NOMO-1 treated with dmso at 0.1 percent for 144 hours (cell line): ENCODE data around the gene ERCC4.
"Not testable (repeated sequence)": the region's sequence is repeated elsewhere in the genome, so short reads cannot be mapped to it uniquely, and the experiment has no call there.

ENCODE experiments used
- DNase-seq: peaks from one replicate; lab custom pipeline; 2025; ENCODE audit not compliant: unreplicated experiment; lab: John Stamatoyannopoulos, UW

Gene ERCC4

DNA sequence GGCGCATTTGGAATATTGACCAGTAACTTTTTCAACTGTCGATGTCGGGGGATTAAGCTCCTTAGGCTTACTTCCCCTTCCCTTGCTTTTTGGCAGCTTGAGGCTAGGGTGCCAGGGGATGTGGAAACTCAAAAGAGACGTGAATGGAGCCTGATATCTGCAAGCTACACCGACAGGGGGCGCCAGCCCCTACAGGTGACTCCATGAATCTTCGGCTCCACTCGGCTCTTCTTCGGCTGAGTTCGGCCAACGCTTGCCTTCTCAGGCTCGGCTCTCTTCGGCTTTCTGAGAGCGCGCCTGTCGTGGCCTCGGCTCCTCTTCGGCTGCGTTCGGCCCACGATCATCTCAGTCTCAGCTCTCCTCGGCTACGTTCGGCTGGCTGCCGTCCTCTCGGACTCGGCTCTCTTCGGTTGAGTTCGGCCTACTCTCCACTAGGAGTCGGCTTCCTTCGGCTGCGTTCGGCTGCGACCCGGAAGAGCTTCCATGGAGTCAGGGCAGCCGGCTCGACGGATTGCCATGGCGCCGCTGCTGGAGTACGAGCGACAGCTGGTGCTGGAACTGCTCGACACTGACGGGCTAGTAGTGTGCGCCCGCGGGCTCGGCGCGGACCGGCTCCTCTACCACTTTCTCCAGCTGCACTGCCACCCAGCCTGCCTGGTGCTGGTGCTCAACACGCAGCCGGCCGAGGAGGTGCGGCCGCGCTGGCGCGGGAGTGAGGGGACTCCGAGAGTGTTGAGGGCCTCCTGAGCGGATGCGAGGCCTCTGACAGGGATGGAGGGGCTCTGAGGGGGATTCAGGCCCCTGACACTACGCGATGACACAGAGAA is at the start of gene ERCC4:
Gene ERCC4 (plus strand): TSS at position 472 of the 827 bp plus-strand sequence. CDS start 12 bp downstream, at position 484.
- peak; percentile 98 for DNase-seq

DNA sequence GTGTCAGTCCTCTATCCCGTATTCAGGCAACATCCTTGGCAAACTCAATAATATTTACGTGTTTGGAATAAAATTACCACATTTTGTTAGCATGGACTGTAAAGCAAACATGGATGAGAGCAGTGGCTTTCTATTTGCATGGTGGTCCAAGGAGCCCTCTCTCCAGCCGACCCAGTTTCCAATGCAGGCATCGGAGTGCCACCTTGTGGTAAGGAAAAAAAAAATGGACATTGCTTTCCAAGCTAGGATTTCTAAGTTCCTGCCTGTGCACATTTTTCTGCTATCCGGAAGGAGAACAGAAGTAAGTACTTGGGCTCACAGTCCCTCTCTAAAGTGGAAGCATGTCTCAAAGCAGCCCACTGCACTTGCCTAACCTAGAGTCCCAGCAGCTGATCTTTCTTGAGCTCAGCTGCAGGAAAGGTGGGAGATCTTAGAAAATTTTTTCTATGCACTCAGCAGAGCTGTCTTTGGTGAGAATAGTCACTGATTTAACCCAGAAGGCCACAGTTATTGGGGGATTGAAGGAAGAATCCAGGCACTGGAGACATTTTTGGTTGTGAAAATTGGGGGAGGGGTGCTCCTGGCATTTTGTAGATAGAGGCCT is 46.0 kb upstream of the ERCC4 start:
- DNase-seq = no peak

DNA sequence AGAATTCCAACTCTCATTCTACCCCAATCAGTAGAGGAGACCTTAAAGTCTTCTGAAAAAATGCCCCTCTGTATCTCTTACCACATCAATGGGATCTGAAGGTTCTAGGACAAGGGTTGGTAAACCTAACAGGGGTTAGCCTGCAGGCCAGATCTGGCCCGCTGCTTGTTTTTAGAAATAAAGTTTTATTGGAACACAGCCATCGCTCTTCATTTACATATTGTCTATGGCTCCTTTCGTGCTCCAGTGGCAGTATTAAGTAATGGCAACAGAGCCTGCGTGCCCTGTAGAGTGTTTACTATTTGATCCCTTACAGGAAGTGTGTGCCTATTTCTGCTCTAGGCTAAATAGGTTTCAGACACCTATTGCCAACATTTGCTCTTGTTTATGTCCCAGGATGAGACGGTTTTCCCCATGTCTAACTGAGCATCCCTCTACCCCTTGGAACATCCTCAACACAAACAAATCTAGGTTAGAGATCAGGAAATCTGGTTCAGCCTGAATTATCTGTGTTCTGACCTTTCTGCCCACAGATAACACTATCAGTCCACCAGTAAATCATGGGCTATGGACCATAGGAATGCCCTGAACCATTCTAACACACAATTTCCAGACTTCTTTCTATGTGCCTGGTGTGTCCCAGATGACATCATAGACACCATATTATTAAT is 44.2 kb upstream of the ERCC4 start:
- no peak for DNase-seq

DNA sequence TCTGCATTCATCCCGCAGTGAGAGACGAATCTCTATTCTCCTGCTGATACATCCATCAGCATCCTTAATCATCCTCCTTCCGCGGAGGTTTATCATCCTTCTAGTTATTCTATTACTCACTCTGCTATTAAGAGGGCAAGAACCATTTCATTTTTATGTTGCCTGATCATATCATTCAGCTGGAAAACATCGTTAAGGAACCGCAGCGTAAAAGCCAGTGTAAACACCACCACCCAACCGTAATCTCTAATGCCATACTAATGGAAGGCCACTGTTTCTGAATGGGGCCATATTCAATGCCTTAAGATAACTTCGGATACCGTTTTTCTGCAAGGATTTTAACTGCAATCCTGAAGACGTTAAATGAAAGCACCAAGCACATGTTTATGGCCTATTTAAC is 36.7 kb upstream of the ERCC4 start:
- DNase-seq = no peak

DNA sequence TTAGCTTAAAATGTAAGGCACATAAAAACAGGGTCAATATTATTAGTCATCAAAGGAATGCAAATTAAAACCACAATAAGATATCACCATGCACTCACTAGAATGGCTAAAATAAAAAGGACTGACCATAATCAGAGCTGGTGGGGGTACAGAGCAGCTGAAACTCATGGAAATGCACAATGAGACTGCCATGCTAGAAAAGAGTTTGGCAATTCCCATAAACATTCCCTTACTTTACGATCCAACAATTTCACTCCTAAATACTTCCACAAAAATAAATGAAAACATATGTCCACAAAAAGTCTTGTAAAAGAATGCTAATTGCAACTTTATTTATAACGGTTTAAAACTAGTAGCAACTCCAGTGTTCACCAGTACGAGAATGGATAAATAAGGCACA is 36.1 kb upstream of the ERCC4 start:
- no peak for DNase-seq

DNA sequence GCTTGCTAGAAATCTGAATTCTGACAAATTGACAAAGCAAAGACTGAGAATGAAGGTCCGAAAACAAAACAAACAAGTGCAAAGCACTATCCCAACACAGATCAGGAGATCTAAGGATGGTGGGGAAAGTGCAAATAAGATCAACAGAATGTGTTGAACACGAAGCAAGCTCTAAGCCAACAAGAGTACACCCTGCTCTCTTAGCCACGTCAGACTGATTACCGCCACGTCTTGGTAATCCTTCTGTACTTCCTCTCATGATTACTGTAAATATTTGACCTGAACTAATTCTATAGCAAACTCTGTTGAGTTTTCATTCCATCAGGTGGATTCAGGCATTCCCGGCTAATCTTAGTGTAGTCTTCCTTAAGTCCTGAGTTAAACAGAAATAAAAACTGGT is 34.3 kb upstream of the ERCC4 start:
- DNase-seq = no peak

DNA sequence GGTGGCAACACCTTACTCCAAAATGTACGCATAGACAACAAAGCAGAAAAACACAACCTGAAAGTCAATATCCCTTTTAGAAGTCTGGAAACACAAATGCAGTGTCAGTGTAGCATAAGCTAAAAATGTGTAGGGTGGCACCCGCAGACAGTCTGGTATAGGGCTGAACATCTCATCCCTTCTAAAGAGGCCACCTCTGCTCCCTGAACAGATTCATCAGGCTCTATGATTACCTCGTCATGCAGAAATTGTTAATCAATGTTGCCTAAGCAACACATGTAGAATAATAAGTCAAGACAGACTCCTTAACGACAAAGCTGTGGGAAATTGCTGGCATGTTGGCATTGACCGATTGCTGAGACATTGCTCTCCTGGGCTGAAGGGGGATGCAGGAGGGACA is 33.3 kb upstream of the ERCC4 start:
- no peak for DNase-seq

DNA sequence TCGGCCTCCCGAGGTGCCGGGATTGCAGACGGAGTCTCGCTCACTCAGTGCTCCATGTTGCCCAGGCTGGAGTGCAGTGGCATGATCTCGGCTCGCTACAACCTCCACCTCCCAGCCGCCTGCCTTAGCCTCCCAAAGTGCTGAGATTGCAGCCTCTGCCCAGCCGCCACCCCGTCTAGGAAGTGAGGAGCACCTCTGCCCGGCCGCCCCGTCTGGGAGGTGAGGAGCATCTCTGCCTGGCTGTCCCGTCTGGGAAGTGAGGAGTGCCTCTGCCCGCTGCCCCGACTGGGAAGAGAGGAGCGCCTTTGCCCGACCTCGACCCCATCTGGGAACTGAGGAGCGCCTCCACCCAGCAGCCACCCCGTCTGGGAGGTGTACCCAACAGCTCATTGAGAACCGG is 30.6 kb upstream of the ERCC4 start:
- DNase-seq = not testable (repeated sequence)

DNA sequence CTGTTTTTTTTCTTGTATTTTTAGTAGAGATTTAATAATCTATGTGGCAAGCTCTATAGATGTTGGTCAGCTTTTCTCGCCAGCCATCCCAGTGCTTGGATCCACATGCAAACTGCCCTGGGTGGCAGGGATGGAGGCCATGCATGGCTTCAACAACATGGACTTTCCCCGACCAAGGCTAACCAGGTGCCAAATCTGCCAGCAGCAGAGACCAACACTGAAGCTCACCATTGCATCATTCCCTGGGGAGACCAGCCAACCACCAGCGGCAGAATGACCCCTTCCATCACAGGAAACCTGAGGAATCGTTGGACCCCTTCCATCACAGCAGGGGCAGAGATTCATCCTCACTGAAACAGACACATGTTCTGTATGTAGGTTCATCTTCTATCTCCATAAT is 27.7 kb upstream of the ERCC4 start:
- DNase-seq = no peak

DNA sequence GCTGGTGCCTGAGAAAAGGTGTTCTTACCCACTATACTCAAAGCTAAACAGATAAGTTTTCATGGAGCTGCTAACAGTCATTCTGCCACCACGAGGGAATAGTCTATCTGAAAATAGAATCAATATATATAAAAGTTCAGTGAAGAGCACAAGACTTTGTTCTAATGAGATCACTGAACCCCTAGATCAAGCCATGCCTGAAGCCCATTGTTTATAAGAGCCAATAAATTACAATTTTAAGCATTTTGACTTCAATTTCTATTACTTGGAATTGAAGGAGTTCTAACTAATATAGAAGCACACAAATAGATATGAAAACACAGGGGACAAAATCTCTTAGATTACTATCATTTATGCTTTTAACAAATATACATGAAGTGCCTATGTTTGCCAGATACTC is 24.4 kb upstream of the ERCC4 start:
- no peak for DNase-seq

DNA sequence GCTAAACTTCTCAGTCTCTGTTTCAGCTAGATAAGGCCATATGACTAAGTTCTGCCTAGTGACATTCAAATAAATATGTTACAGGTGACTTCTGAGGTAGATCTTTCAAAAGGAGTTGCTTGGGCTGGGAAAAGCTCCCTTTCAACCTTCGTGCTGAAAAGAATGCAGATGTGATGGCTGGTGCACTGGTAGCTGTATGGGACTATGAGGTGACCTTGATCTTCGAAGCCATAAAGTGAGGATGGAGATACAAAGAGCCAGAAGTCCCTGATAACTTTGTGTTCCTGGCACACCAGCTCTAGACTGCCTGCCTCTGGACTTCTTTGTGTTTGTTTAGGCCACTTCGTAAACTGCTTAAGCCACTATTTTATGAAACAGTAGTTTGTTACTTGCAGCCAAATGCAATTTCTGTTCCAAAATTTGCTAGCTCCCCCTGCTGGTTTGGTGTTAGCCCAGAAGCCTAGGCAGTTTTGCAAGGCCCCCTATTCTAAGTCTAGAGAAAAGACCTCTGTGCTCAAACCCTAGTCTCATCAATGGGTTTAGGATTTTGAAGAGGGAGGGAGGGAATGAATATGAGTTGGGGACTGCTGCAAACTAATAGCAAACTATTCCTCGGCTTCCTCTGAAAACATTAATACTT is 23.3 kb upstream of the ERCC4 start:
- no peak for DNase-seq

DNA sequence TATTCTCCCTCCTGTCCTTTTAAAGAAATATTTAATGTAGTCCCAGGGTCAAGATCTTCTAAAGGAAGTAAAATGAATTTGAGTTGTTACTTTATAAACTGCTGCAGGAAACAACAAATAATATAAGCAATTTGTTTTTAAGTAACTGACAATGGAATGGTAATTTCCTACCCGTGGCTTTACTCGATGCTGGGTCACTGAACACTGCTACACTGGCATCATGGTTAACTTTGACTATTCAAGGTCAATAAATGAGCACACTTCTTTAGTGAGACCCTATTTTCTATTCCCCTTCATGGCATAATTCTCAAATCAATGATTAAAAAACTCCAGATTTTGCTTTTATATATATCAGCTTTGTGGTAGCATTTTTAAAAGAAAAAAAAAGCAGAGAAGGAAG is 22.1 kb upstream of the ERCC4 start:
- no peak for DNase-seq

DNA sequence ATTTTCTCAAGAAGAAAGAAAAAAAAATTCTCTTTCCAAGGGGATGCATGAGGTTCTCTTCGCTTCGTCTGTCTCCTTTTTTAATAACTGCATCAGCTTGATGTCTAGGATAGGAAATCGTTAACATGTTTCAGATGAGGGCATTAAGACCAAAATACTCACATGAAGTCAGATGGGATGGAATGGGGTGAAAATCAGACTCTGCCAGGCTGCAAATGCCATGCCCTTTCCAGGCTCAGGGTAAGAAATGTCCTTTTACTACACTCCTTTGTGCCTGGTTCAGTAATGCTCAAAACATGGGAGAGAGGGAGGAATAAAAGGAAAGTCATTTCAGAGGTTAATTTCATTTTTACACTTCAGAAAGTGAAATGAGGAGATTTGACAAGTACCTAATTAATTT is 21.7 kb upstream of the ERCC4 start:
- no peak for DNase-seq

DNA sequence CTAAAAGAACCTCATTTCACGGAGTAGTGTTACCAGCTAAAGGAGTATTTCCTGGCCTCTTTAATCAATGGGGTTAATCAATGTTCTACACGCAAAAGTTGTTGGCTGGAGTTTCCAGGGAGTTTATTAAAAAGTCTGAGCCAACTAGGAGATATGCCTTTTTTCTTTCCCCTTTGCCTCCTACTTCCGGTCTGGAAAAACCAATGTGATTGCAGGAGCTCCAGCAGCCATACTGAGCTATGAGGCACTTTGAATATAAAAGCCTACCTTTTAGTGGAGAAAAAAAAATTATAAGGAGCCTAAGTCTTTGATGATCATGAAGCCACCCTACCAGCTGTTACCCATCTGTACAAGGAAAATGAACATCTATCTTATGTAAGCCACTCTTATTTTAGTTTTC is 17.9 kb upstream of the ERCC4 start:
- DNase-seq = no peak

DNA sequence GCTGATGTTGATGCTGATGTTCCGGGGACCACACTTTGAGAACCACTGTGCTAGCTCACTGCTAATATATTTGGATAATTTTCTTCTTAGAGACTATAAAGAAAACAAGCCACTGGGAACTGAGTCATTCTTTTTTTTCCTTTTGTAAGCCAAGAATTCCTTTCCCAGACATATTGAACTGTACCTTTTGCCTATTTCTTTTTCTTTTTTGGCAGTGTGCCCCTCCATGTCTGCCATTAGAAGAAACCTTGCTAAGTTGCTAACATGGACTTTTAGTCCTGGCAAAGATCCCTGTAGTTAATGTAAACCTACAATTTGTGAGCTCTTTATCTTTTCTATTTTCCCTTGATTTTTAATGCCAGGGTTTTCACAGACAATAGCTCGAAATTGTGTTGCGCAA is 17.3 kb upstream of the ERCC4 start:
- DNase-seq = no peak

DNA sequence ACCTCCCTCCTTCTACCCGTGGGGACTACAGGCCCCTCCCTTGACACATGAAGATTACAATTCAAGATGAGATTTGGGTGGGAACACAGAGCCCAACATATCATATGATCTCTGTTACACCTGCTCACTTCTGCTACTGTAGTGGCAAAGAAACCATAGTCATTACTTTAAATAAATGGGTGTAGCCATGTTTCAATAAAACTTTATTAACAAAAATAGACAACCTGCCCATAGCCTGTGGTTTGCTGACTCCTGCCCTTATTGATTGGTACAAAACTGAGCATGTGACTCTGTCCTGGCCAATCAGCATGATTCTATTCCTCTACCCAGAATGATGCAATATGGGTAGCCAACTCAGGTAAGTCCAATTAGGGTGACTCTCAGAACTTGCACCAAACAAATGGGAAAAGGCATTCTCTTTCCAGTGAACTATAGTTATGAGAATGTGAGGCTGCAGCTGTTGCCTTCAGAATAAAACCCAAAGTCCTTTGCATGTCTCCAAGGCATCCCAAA is 15.7 kb upstream of the ERCC4 start:
- no peak for DNase-seq

DNA sequence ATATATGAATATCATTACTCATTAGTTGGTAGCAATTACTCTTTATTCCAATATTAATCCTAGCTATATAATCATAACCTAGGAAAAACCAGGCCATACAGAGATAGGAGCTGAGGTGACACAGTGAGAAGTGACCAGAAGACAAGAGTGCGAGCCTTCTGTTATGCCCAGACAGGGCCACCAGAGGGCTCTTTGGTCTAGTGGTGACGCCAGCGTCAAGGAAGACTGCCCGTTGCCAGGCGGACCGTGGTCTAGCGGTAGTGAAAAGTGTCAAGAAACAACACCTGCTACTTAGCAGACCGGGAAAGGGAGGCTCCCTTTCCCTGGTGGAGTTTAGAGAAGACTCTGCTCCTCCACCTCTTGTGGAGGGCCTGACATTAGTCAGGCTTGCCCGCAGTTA is 15.1 kb upstream of the ERCC4 start:
- not testable (repeated sequence) for DNase-seq

DNA sequence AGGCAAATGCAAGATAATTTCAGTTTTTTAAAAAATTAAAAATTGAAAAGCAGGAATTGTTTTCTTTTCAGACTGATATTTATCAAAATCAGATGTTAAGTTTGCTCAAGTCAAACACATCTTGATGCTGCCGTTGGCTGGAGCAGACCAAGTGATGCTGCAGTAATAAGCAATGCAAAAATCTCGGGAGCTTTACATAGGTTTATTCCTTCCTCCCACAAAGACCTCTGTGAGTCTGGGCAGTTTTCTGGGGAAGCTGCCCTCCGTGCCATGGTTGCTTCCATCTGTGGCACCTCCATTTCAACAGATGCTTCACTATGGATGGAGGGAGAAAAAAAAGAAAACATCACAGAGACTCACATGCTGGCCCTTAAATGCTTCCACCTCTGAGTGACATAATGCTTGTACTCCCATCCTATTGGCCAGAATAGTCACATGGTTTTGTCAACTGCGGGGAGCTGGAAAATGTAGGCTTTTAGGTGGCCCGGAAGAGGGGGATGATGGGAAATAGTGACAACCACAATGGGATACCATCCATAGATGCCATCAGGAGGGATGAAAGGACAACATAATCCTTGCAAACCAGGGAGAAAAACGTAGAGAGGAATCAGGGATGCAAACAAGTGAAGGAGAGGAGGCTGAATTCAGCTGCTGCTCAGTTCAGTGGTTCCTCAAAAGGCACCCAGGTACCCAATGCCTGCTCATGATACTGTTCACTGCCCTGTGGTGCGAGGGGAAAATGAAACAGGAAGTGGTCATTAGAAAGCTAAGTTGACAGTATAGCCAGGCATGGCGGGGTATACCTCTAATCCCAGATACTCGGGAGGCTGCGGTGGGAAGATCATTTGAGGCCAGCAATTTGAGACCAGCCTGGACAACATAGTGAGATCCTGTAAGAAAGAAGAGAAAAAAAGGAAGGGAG is 13.5 kb upstream of the ERCC4 start:
- peak; percentile 15 for DNase-seq

DNA sequence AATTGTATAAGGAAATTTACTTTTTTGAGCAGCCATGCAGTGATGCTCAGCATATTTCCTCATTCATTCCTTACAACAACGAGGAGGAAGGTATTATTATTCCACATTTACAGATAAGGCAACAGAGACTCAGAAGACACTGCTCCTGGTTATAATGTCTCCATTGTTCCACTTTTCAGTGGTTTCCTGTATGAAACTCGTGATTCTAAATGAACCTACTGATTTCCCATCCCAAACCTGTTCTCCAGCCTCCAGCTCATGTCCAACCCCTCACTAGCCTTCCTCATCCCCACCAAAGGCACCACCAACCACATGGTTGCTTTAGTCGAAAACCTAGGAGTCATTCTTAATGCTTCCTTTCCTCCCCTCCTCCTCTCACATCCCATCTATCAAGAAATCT is 12.5 kb upstream of the ERCC4 start:
- no peak for DNase-seq

DNA sequence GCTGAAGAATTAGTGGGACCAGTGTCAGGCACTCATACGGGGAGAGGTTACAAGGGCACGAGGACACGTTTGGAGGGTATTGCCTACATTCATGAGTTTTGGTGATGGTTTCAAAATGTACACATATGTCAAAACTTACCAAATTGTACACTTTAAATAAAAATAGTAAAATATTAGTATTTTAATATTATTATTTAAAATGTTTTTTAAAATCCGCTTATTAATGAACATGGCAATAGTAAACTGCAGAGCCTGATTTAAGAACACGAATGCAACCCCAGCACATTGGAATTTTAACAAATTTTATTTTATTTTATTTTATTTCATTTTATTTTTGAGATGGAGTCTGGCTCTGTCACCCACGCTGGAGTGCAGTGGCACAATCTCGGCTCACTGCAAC is 10.9 kb upstream of the ERCC4 start:
- DNase-seq = no peak
